Kidney (tissue), 14 donors: ENCODE data around the gene OR52B6. TPM values are rescaled to one million over a fixed set of nuclear protein-coding genes. Genes with fewer than 3 reads are reported as not detected.
"Not testable (repeated sequence)": the region's sequence is repeated elsewhere in the genome, so short reads cannot be mapped to it uniquely, and the experiment has no call there.

ENCODE experiments used
- DNase-seq, 5 donors: peaks; one replicate each; pipeline ENCODE4 v3.0.0-alpha.2; 2013 to 2020
- FAIRE-seq: peaks from 2 replicates; lab custom pipeline; 2012; peaks lifted over from hg19 to GRCh38; lab: Jason Lieb, UNC
- H3K27ac ChIP-seq, 2 donors: one replicate each; pipeline ENCODE4 v1.7.0; 2013; ENCODE audit warnings: low read depth in 2 of 2, low read length in 2 of 2, inconsistent platforms in 1 of 2
- H3K27me3 ChIP-seq: one replicate; pipeline ENCODE4 v1.7.1; 2013; ENCODE audit warnings: low read length, inconsistent platforms; ENCODE audit not compliant: control insufficient read depth, insufficient read depth
- H3K36me3 ChIP-seq, 3 donors: one replicate each; pipeline versions ENCODE4 v1.7.0 to v1.7.1; 2013; ENCODE audit warnings: low read length in 3 of 3, control low read depth in 1 of 3, inconsistent platforms in 1 of 3; ENCODE audit not compliant: insufficient read depth in 3 of 3, control insufficient read depth in 2 of 3
- H3K4me1 ChIP-seq, 3 donors: one replicate each; pipeline versions ENCODE4 v1.7.0 to v1.7.1; 2013; ENCODE audit warnings: low read length in 3 of 3, inconsistent platforms in 1 of 3, low read depth in 1 of 3; ENCODE audit not compliant: control insufficient read depth in 2 of 3, insufficient read depth in 2 of 3
- H3K4me3 ChIP-seq, 3 donors: one replicate each; pipeline versions ENCODE4 v1.7.0 to v1.8.1; 2013; ENCODE audit warnings: low read length in 3 of 3, control low read depth in 1 of 3, inconsistent platforms in 1 of 3
- H3K9ac ChIP-seq, 3 donors: one replicate each; pipeline versions ENCODE4 v1.7.0 to v1.7.1; 2013; ENCODE audit warnings: low read length in 3 of 3, control low read depth in 1 of 3, inconsistent platforms in 1 of 3
- H3K9me3 ChIP-seq, 3 donors: one replicate each; pipeline versions ENCODE4 v1.7.0 to v1.7.1; 2013; ENCODE audit warnings: low read length in 3 of 3, control low read depth in 1 of 3, inconsistent platforms in 1 of 3; ENCODE audit not compliant: control insufficient read depth in 2 of 3, insufficient read depth in 1 of 3
- intact Hi-C: fragments of 100-400 bp; cut with DNase I; formaldehyde crosslinking; loops from one replicate; pipeline ENCODE4 v1.11.1; 2022
- polyA plus RNA-seq: library from polyadenylated mRNA; stranded (reverse); fragments of 350-450 nt; fragmentation: Illumina TruSeq; extraction: RNeasy Lipid Tissue Mini Kit (QIAGEN cat#74804); gene quantifications from one replicate; pipeline ENCODE4 v1.2.3, GENCODE V29; 2014; ENCODE audit warnings: low read depth, low replicate concordance; ENCODE audit not compliant: insufficient read depth
- total RNA-seq: library from RNA; stranded (reverse); fragmentation: NEBNext Ultra II Directional; extraction: Animal tissue kit (Norgen Biotek cat#: 25700); gene quantifications from one replicate; pipeline ENCODE4 v1.2.1, GENCODE V29; 2021
- TF ChIP-seq, protein P1 (sequence below): IDR thresholded peaks from 3 replicates; pipeline ENCODE4 v1.5.1; 2012; ENCODE audit warnings: mild to moderate bottlenecking, moderate library complexity, borderline replicate concordance; ENCODE audit not compliant: insufficient read depth; ENCODE audit errors: extremely low read depth
- donor health status: control.
- donor health status: control.
- donor health status: control.
- donor health status: control.
- donor health status: control.
- donor health status: DM: yes; HTN: yes; CAD: no.
- donor health status: Normal renal cell carcinoma (clear cell type).

The OR52B6 gene
- total and polyA plus RNA-seq, 2 donors from 2014 or later = not detected

DNA sequence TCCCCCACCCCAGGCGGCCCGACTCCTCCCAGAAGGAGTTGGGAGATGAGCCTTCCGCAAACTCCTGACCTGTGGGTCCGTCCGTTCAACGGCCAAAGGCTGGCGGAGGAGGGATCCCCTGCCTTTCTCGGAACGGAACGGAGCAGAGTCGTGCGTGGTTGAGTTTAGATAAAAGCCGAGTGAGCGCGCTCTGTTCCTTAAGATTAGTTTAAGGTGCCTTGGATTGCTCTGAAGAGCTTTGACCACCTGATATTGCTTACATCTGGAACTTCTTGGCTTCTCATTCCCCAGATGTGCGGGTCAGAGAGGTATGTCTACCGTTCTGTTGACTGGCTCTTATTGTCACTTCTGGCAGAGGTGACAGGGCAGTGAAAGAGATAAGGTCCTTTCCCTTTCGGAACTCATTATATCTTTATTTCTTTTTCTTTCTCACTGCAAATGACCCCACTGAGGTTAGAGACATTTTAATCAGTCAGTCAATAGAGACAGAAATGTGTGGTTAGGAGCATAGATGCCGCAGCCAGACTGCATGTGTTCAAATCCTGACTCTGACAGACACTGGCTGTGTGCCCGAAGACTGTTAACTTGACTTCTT is 16.0 kb downstream of the OR52B6 start, which contains the start of gene TRIM6:
TSS of gene TRIM6 (plus strand) at position 31 of the 595 bp plus-strand sequence. CDS start at position 292, 261 bp downstream.
- FAIRE-seq = no peak
- intact Hi-C loops = no loop called here
- H3K27ac ChIP-seq = peak within 1 kb of the TSS; percentile 69 to 78
- TF ChIP-seq, protein P1, sequence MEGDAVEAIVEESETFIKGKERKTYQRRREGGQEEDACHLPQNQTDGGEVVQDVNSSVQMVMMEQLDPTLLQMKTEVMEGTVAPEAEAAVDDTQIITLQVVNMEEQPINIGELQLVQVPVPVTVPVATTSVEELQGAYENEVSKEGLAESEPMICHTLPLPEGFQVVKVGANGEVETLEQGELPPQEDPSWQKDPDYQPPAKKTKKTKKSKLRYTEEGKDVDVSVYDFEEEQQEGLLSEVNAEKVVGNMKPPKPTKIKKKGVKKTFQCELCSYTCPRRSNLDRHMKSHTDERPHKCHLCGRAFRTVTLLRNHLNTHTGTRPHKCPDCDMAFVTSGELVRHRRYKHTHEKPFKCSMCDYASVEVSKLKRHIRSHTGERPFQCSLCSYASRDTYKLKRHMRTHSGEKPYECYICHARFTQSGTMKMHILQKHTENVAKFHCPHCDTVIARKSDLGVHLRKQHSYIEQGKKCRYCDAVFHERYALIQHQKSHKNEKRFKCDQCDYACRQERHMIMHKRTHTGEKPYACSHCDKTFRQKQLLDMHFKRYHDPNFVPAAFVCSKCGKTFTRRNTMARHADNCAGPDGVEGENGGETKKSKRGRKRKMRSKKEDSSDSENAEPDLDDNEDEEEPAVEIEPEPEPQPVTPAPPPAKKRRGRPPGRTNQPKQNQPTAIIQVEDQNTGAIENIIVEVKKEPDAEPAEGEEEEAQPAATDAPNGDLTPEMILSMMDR = no peak
- no peaks in the 10 kb centered on the region for H3K4me1 ChIP-seq
- H3K9ac ChIP-seq = peak within 1 kb of the TSS; percentile 19 to 83 (median 41)
- DNase-seq = peak; percentile 40 to 88 (median 64)
- H3K9me3 ChIP-seq = no peaks in the 10 kb centered on the region
- H3K36me3 ChIP-seq = no peaks in the 10 kb centered on the region
- H3K4me3 ChIP-seq = peak within 1 kb of the TSS; percentile 52 to 89 (median 87)
- H3K27me3 ChIP-seq = no peaks in the 10 kb centered on the region

GRCh38 chr11:5597953-5598352 is 17.3 kb downstream of the OR52B6 start:
- H3K9ac ChIP-seq = no peak overlapping the region
- H3K4me1 ChIP-seq = no peaks in the 10 kb centered on the region
- no peak for DNase-seq
- intact Hi-C loops = no loop called here
- no peaks in the 10 kb centered on the region for H3K27me3 ChIP-seq
- no peak overlapping the region for H3K27ac ChIP-seq
- TF ChIP-seq, protein P1 = no peak
- H3K9me3 ChIP-seq = no peaks in the 10 kb centered on the region
- H3K36me3 ChIP-seq = no peaks in the 10 kb centered on the region
- peak overlapping the region in 2 of 3 donors; percentile 87 to 89 for H3K4me3 ChIP-seq
- FAIRE-seq = no peak

GRCh38 chr11:5600374-5600851 is 19.7 kb downstream of the OR52B6 start:
- no peak overlapping the region for H3K9ac ChIP-seq
- H3K9me3 ChIP-seq = no peaks in the 10 kb centered on the region
- TF ChIP-seq, protein P1 = peak; percentile 86
- no peaks in the 10 kb centered on the region for H3K36me3 ChIP-seq
- no peak overlapping the region for H3K4me3 ChIP-seq
- intact Hi-C loops = no loop called here
- H3K27ac ChIP-seq = peak overlapping the region; percentile 1 to 18
- H3K4me1 ChIP-seq = no peaks in the 10 kb centered on the region
- no peaks in the 10 kb centered on the region for H3K27me3 ChIP-seq
- DNase-seq = peak; percentile 57 to 86 (median 78)
- FAIRE-seq = peak; percentile 67

DNA sequence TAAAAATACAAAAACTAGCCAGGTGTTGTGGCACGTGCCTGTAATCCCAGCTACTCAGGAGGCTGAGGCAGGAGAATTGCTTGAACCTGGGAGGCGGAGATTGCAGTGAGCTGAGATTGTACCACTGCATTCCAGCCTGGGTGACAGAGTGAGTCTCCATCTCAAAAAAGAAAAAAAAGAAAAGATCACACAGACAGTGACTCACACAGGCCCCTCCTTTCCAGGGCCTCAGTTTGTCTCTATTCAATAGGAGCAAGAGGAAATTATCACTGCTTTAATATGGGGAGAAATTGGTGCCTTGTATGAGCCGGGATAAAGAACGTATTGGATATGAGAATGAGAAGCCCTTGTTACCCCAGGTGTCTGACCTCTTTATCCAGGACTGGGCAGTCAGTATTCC is 22.1 kb downstream of the OR52B6 start:
- H3K36me3 ChIP-seq, FAIRE-seq, H3K4me1 ChIP-seq, H3K27ac ChIP-seq, DNase-seq, H3K4me3 ChIP-seq, intact Hi-C loops, H3K27me3 ChIP-seq, H3K9ac ChIP-seq, H3K9me3 ChIP-seq: not testable (repeated sequence)
